Brain pericyte (primary cell): ENCODE data around the gene LIX1.

Source experiments
- DNase-seq: peaks from one replicate; pipeline ENCODE4 v3.0.0-alpha.2; 2012; ENCODE audit warnings: low read depth, low spot score

LIX1 gene

GRCh38 chr5:97074859-97075489 lies 67.4 kb downstream of the LIX1 start:
- DNase-seq: no peak

GRCh38 chr5:97073420-97073819 lies 69.0 kb downstream of the LIX1 start:
- DNase-seq: no peak

GRCh38 chr5:97072696-97073095 lies 69.7 kb downstream of the LIX1 start:
- no peak for DNase-seq

GRCh38 chr5:97071993-97072392 lies 70.4 kb downstream of the LIX1 start:
- no peak for DNase-seq

- DNase-seq: no peak
Observed at GRCh38 chr5:97071101-97071500, 71.3 kb downstream of the LIX1 start.

GRCh38 chr5:97070234-97070633 lies 72.2 kb downstream of the LIX1 start:
- no peak for DNase-seq

GRCh38 chr5:97067296-97067850 lies 75.0 kb downstream of the LIX1 start:
- DNase-seq: no peak

GRCh38 chr5:97065475-97065874 lies 76.9 kb downstream of the LIX1 start:
- DNase-seq: no peak

- DNase-seq: no peak
Observed at GRCh38 chr5:97063251-97063650, 79.2 kb downstream of the LIX1 start.

GRCh38 chr5:97062046-97062445 lies 80.4 kb downstream of the LIX1 start:
- no peak for DNase-seq

- DNase-seq: no peak
Observed at GRCh38 chr5:97056263-97056662, 86.1 kb downstream of the LIX1 start.

GRCh38 chr5:97049175-97049574 lies 93.2 kb downstream of the LIX1 start:
- no peak for DNase-seq

GRCh38 chr5:97047076-97047475 lies 95.3 kb downstream of the LIX1 start:
- DNase-seq: no peak

GRCh38 chr5:97046270-97046982 lies 96.0 kb downstream of the LIX1 start:
- no peak for DNase-seq

- no peak for DNase-seq
Observed at GRCh38 chr5:97044052-97044451, 98.4 kb downstream of the LIX1 start.

- DNase-seq: no peak
Observed at GRCh38 chr5:97043511-97043910, 98.9 kb downstream of the LIX1 start.

- no peak for DNase-seq
Observed at GRCh38 chr5:97042996-97043395, 99.4 kb downstream of the LIX1 start.
